ENCODE results near the gene THSD7B. TPM values are rescaled to one million over a fixed set of nuclear protein-coding genes. Genes with fewer than 3 reads are reported as not detected.

THSD7B gene
- total and polyA plus RNA-seq, 2 experiments from 2014 or later: 0.86 to 3.8 TPM

- TF ChIP-seq REST (IDR thresholded peaks at IDR 0.05; ENCODE audit: unreplicated experiment): no peak
- TF ChIP-seq JUNB (IDR thresholded peaks at IDR 0.05; ENCODE audit: unreplicated experiment): no peak
- TF ChIP-seq STAT1 (IDR thresholded peaks at IDR 0.05; ENCODE audit: unreplicated experiment): no peak
- no peak for TF ChIP-seq EZH2phosphoT487 (IDR thresholded peaks at IDR 0.05; ENCODE audit: unreplicated experiment)
- no peak for TF ChIP-seq CTCF (conservative IDR thresholded peaks at IDR 0.05; ENCODE audit: low read depth in 2 of 2)
- no peak for TF ChIP-seq POLR2AphosphoS5 (IDR thresholded peaks at IDR 0.05; ENCODE audit: low read depth)
- no peak for TF ChIP-seq ETS1 (IDR thresholded peaks at IDR 0.05)
These were observed 935.3 kb downstream of the THSD7B start (continued) for GRCh38 chr2:137700681-137701080.

- H3K4me3 Mint-ChIP-seq: no peak overlapping the region
- TF ChIP-seq CTCF (conservative IDR thresholded peaks at IDR 0.05; ENCODE audit: low read depth in 2 of 2): no peak
- TF ChIP-seq EZH2 (IDR thresholded peaks at IDR 0.05; ENCODE audit: low read depth, unreplicated experiment): no peak
- no peak for TF ChIP-seq EZH2phosphoT487 (IDR thresholded peaks at IDR 0.05; ENCODE audit: unreplicated experiment)
- TF ChIP-seq ZNF331 (CRISPR knock-in tag; IDR thresholded peaks at IDR 0.05; ENCODE audit: low read depth): no peak
- TF ChIP-seq STAT1 (IDR thresholded peaks at IDR 0.05; ENCODE audit: unreplicated experiment): no peak
- no peak for TF ChIP-seq POLR2AphosphoS5 (IDR thresholded peaks at IDR 0.05; ENCODE audit: low read depth)
- no peak for TF ChIP-seq ETS1 (IDR thresholded peaks at IDR 0.05)
- TF ChIP-seq CREB1 (CRISPR knock-in tag; IDR thresholded peaks at IDR 0.05; ENCODE audit: low read depth): no peak
- TF ChIP-seq ZNF114 (CRISPR knock-in tag; IDR thresholded peaks at IDR 0.05): no peak
These were observed 940.0 kb downstream of the THSD7B start for GRCh38 chr2:137705296-137705695.

More at GRCh38 chr2:137705296-137705695, 940.0 kb downstream of the THSD7B start:
- Mint-ChIP-seq H3K27me3 (ENCODE audit: insufficient read depth, low read depth, poor library complexity) (no peaks in the 10 kb centered on the region), H3K9me3 (peaks cover 4% of the 10 kb centered on the region; the same call in 2 of the 3 replicates), H3K36me3 (ENCODE audit: low read depth) (no peaks in the 10 kb centered on the region; the same call in 1 of the 3 replicates), H3K27ac (no peak overlapping the region), H3K4me1 (no peaks in the 10 kb centered on the region)
- ATAC-seq (no peak), DNase-seq (ENCODE audit: low spot score) (no peak)
- H2AFZ ChIP-seq: no peak overlapping the region
- H3K36me3 ChIP-seq (ENCODE audit: insufficient read depth): no peaks in the 10 kb centered on the region
- H3K27me3 ChIP-seq (ENCODE audit: insufficient read depth): no peaks in the 10 kb centered on the region
- H3K79me2 ChIP-seq (replicated peaks; ENCODE audit: insufficient read depth): no peaks in the 10 kb centered on the region
- H3K4me1 ChIP-seq (ENCODE audit: insufficient read depth): no peaks in the 10 kb centered on the region
- no peak overlapping the region for H3K4me3 ChIP-seq
- no peak overlapping the region for H3K4me2 ChIP-seq
- H3K27ac ChIP-seq (ENCODE audit: low read depth): no peak overlapping the region
- H3K9me2 ChIP-seq (ENCODE audit: insufficient read depth): no peaks in the 10 kb centered on the region; the same call in 1 of the 2 replicates
- no peaks in the 10 kb centered on the region for H3F3A ChIP-seq (replicated peaks; ENCODE audit: low read depth)
- H4K20me1 ChIP-seq (replicated peaks; ENCODE audit: insufficient read depth): no peaks in the 10 kb centered on the region
